Glomerular visceral epithelial cell (primary cell): ENCODE measurements around the gene NTSR1.
"Not testable (repeated sequence)": the region's sequence is repeated elsewhere in the genome, so short reads cannot be mapped to it uniquely, and the experiment has no call there.

ENCODE experiments used
- DNase-seq: peaks from one replicate; pipeline ENCODE4 v3.0.0-alpha.2; 2016; ENCODE audit errors: extremely low spot score

The NTSR1 gene

GRCh38 chr20:62674370-62674769 is 34.3 kb upstream of the NTSR1 start:
- DNase-seq: no peak

DNA sequence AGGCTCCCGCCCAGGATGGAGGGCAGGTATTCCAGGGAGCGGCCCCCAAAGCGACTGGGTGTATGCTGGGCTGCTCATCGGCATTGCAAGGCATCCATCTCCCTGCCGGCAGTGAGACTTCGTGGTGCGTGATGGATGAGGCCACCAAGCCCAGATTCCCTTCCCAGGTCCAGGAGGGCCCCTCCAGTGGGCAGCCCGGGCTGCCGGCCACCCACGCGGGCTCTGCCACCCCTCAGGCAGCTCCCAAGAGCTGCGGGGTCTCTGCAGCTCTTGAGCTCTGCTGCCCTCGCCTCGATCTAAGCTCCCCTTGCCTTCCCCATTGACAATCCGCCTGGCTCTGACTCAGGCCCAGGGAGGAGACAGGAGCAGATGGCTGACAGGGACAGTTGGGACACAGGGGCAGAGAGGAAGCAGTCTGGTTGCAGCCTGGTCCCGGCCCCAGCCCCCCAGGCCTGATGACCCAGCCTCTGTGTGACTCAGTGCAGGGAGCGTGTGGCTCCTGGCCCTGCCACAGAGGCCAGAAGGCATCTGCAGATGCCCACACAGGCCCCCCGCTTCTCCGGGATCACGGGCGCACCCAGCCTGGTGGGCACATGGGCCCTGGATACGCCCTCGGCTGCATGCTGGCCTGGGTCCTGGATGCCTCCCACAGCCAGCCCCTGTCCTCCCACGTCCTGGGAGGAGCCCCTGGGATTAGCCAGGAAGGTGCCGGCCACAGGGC is 33.3 kb upstream of the NTSR1 start:
- no peak for DNase-seq

DNA sequence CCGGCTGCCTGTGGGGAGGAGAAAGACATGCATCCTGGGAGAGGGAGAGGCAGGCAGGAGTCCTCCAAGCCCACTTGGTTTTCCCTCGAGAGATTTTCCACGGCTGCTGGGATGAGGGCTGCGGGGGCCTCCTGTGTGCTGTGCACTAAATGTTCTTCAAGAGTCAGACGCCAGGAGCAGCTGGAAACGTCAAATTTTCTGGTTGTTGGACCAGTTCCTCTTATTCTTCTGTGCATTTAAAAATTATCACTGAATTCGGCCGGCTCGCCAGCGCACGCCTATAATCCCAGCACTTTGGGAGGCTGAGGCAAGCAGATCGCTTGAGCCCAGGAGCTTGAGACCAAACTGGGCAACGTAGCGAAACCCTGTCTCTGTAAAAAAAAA is 32.8 kb upstream of the NTSR1 start:
- DNase-seq: no peak

DNA sequence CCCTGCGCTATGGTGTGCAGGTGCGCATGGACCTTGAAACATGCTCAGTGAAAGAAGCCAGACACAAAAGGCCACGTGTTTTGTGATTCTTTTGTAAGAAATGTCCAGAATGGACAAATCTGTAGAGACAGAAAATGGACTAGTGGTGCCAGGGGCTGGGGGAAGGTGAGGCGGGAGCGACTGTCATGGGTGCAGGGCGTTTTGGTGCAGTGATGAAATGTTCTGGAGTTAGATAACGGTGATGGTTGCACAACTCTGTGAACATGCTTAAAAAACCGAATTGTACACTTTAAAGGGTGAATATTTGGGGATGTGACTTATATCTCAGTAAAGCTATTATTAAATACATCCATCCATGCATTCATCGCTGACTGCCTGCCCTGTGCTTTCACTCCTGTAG is 31.7 kb upstream of the NTSR1 start:
- DNase-seq: no peak

GRCh38 chr20:62677678-62678077 is 31.0 kb upstream of the NTSR1 start:
- no peak for DNase-seq

DNA sequence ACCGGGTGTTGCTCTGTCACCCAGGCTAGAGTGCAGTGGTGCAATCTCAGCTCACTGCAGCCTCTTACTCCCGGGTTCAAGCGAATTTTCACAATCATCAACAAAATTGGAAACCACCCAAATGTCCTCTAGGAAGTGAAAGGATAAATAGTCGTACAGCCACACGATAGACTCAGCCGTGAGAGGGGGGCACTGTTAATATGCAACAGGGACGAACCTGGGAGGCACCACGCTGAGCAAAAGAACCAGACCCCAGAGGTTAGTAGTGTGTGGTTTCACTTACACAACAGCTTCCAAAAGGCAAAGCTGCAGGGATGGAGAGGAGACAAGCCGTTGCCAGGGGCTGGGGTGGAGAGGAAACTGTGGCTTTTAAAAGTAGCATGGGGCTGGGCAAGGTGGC is 30.1 kb upstream of the NTSR1 start:
- DNase-seq: no peak

DNA sequence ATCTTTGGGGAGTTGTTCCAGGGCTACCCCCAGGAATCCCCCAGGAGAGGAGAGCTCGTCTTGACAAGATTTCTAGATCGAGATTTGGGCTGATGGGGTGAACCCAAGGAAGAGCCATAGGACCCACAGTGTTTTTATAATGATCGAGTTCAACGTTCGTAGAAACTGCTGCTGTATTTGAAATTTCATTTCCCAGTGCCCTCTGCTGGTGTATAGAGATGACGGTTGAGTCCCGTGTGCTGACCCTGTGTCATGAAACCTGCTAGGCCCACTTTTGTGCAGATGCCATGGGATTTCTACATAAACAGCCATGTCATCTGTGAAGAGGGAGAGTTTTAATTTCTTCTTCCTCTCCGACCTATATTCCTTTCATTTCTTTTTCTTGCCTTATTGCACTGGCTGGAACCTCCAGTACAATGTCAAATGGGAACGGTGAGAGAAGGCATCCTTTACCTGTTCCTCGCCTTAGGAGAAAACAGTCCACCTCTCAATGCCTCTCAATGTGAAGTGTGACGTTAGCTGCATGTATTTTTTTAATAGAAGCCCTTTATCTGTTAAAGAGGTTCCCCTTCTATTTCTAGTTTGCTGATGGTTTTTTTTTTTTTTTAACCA is 28.6 kb upstream of the NTSR1 start:
- no peak for DNase-seq

DNA sequence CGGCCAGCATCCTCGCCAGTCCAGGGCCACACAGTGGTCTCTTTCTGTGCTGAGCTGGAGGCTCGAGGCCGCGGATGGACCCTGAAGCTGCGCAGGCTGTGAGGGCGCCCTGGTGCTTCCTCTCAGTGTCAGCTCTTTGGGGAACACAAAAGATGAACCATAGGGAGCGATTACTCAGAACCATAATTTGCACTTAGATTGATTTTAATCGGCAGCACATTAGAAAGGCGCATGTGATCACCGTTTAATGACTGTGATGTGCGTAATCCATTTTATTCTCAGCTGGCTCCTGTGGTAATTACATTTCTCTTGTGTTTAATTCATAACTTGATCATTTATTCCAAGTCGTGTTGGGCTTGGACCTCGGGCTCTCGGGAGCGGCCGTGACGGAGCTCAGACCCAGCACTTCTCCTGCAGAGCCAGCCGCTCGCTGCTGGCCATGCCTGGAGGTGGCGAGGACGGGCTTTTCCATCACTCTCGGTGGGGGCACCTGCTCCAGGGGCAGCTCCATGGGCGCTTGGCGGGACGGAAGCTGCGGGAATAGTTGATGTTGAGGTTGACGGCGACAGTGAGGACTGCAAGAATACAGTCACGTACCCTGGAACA is 25.6 kb upstream of the NTSR1 start:
- no peak for DNase-seq

- DNase-seq: not testable (repeated sequence)
Observed at GRCh38 chr20:62683660-62684322, 24.8 kb upstream of the NTSR1 start.

GRCh38 chr20:62684981-62685380 is 23.7 kb upstream of the NTSR1 start:
- DNase-seq: no peak

DNA sequence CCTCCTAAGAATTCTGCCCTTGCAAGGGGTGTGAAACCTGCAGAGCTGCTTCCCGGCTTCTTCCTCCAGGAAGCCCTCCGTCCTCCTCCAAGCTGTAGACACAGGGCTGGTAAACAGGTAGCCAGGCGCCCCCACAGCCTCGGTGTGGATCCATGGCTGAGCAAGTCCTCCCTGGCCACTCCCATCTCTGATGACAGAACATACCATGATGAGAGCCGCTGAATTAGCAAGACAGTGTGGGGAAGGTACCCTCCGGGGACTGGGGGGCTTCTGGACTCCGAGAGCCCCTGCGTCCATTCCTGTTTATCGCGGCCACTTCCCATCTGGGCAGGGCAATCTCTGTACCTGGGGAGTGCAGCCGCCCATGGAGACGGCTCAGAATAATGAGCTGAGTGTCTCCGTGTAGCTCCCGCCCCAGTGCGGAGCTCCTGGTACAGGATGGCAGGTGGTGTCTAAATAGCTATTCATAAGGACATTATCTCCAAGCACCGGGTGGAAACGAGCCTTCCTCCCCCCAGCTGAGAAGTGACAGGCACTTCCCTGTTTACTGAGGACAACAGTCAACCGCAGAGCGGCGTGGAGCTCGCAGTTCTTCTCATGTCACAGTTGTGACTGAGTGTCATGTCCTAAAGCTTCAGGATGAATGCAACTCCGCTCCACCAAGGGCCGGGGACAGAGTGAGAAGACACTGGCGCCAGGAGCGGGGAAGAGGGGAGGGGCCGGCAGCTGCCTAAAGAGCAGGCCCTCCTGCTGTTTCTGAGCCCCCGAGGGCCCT is 22.7 kb upstream of the NTSR1 start:
- no peak for DNase-seq

DNA sequence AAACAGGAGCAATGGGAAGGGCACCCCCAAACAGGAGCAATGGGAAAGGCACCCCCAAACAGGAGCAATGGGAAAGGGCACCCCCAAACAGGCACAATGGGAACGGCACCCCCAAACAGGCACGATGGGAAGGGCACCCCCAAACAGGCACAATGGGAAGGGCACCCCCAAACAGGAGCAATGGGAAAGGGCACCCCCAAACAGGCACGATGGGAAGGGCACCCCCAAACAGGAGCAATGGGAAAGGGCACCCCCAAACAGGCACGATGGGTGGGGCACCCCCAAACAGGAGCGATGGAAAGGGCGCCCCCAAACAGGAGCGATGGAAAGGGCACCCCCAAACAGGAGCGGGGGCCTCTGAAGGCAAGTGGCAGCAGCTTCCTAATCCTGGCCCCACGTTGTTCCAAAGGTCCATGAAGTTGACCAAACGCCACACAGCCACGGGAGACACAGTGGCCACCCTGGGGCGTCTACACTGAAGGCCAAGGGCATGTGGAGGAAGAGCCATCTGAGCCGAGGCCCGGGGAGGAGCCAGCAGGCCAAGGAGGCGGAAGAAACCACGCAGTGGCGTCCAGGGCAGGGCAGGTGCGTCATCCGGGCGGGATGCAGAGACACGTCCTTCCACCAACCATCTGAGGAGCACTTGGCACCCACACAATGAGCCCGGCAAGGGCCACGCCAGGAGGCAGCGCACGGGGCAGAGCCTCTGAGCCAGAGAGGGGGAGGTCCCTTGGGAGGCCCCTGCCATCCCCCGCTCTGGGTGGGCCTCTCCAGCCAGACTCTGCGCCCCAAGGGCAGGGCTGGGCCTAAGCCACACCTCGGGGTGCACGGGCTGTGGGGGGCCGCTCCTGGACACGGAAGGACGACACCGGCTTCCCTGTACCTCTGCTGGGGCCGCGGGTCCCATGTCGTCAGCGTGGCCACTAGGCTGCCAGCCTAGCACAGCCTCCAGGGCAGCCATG is 21.5 kb upstream of the NTSR1 start:
- no peak for DNase-seq

DNA sequence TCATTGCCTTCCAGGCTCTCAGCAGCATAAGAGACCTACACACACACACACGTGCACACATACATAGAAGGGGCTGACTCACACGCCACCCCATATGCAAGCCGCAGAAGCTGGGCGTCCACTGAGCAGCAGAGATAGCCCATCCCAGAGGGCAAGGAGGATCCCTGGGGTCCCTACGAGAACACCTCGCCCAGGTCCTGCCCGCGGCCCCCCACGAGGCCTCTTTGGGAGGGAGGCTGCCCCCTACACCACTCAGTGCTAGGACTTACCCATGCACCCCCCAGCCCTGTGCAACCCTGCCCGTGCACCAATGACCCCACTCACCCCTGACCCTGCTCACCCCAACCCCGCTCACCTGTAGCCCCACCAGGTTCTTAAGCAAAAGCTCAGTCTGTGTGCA is 20.6 kb upstream of the NTSR1 start:
- no peak for DNase-seq

GRCh38 chr20:62688855-62689460 is 19.7 kb upstream of the NTSR1 start:
- DNase-seq: no peak

DNA sequence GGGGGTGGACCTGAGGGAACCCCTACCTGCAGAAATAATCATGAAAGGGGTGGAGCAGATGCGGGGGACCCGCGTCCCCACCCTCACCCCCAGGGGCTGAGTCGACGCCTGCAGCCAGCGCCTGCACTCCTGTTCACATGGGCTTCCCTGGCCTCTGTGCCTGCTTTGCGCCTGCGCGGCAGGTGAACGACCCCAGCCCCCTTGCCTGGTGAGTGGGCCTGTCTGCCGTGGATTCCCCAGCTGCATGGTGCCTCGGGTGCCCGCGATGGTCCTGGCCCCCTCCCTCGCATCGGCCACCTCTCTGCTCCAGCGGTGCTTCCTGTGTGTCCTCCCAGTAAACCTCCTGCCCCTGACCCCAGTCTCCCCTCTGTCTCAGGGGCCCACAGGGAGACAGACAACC is 18.8 kb upstream of the NTSR1 start:
- DNase-seq: no peak

GRCh38 chr20:62690261-62690820 is 18.3 kb upstream of the NTSR1 start:
- no peak for DNase-seq

- no peak for DNase-seq
Observed at GRCh38 chr20:62691487-62691886, 17.1 kb upstream of the NTSR1 start.

GRCh38 chr20:62692176-62692575 is 16.5 kb upstream of the NTSR1 start:
- no peak for DNase-seq

GRCh38 chr20:62692801-62693523 is 15.7 kb upstream of the NTSR1 start:
- no peak for DNase-seq
